HG02763 (cell line): Measurements from ENCODE around the gene PDXK.
"Not testable (repeated sequence)": the region's sequence is repeated elsewhere in the genome, so short reads cannot be mapped to it uniquely, and the experiment has no call there.

Source experiments
- ATAC-seq: cut with Tn5 transposase; IDR thresholded peaks from one replicate; pipeline ENCODE4 v1.9.1; 2021; ENCODE audit warnings: mild to moderate bottlenecking, moderate library complexity; ENCODE audit not compliant: unreplicated experiment

Gene PDXK

GRCh38 chr21:43697758-43698643, 20.9 kb upstream of the PDXK start:
- ATAC-seq: no peak

GRCh38 chr21:43699492-43699777, 19.5 kb upstream of the PDXK start:
- ATAC-seq: not testable (repeated sequence)

GRCh38 chr21:43699933-43700599, 18.9 kb upstream of the PDXK start:
- no peak for ATAC-seq

- ATAC-seq: no peak
These were observed 16.8 kb upstream of the PDXK start for GRCh38 chr21:43701936-43702784.

GRCh38 chr21:43702785-43703034, 16.2 kb upstream of the PDXK start:
- ATAC-seq: no peak

- no peak for ATAC-seq
These were observed 15.7 kb upstream of the PDXK start for GRCh38 chr21:43703035-43703880.

GRCh38 chr21:43707462-43707861, 11.5 kb upstream of the PDXK start:
- no peak for ATAC-seq

- ATAC-seq: no peak
These were observed 10.1 kb upstream of the PDXK start for GRCh38 chr21:43708745-43709381.

GRCh38 chr21:43712268-43712942, 6.5 kb upstream of the PDXK start:
- ATAC-seq: no peak

- not testable (repeated sequence) for ATAC-seq
These were observed 5.8 kb upstream of the PDXK start for GRCh38 chr21:43713123-43713522.

- no peak for ATAC-seq
These were observed 2.4 kb upstream of the PDXK start for GRCh38 chr21:43716376-43717165.

GRCh38 chr21:43717166-43717853, 1.6 kb upstream of the PDXK start:
- no peak for ATAC-seq

GRCh38 chr21:43717967-43718871, 710 bp upstream of the PDXK start:
- no peak for ATAC-seq

- ATAC-seq: peak; percentile 3
These were observed 1.0 kb downstream of the PDXK start for GRCh38 chr21:43719748-43720538.

- ATAC-seq: no peak
These were observed 1.7 kb downstream of the PDXK start for GRCh38 chr21:43720539-43721166.

GRCh38 chr21:43721206-43721605, 2.3 kb downstream of the PDXK start:
- ATAC-seq: no peak
